ENCODE data around the gene TUT4.

TUT4 gene

DNA sequence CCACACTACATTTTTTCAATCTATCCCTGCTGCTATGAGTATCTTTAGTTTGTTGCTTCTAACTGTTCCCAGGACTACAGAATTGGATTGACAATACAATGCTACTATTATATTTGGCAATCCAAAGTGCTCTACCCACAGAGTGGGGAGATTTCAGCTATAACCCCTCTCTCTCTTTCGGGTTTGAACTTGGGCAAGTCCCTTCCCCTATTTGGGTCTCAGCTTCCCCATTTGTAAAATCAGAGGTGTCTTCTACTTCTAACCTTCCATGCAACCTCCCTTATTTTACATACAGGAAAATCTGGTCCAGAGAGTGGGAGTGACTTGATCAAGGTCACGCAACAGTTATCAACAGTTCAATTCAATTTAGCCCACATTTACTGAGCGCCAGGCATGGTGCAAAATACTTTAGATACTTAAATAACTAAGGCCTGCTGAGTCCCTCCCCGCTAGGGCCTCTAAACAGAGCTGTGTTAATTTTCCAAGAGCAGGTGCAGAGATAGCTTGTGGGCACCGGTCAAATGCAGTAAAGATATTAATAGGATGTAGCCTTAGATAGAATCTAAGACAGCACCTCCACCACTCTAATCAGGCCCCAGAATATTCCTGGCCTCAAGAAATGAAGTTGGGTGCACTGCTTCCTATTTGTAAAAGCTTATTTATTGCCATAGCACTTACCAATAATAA is 39.9 kb upstream of the TUT4 start:
- TF ChIP-seq, protein P1, sequence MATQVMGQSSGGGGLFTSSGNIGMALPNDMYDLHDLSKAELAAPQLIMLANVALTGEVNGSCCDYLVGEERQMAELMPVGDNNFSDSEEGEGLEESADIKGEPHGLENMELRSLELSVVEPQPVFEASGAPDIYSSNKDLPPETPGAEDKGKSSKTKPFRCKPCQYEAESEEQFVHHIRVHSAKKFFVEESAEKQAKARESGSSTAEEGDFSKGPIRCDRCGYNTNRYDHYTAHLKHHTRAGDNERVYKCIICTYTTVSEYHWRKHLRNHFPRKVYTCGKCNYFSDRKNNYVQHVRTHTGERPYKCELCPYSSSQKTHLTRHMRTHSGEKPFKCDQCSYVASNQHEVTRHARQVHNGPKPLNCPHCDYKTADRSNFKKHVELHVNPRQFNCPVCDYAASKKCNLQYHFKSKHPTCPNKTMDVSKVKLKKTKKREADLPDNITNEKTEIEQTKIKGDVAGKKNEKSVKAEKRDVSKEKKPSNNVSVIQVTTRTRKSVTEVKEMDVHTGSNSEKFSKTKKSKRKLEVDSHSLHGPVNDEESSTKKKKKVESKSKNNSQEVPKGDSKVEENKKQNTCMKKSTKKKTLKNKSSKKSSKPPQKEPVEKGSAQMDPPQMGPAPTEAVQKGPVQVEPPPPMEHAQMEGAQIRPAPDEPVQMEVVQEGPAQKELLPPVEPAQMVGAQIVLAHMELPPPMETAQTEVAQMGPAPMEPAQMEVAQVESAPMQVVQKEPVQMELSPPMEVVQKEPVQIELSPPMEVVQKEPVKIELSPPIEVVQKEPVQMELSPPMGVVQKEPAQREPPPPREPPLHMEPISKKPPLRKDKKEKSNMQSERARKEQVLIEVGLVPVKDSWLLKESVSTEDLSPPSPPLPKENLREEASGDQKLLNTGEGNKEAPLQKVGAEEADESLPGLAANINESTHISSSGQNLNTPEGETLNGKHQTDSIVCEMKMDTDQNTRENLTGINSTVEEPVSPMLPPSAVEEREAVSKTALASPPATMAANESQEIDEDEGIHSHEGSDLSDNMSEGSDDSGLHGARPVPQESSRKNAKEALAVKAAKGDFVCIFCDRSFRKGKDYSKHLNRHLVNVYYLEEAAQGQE (IDR thresholded peaks at IDR 0.05; ENCODE audit: insufficient read depth in 1 of 2, low read depth in 2 of 2, low read length in 2 of 2): no peak
- TF ChIP-seq FOXP2 (optimal IDR thresholded peaks at IDR 0.05; ENCODE audit: borderline replicate concordance, extremely low read depth, extremely low read length, insufficient read depth) (no peak), POLR2AphosphoS5 (IDR thresholded peaks at IDR 0.05; ENCODE audit: low read depth, low read length) (no peak), TAF1 (IDR thresholded peaks at IDR 0.05; ENCODE audit: borderline replicate concordance, insufficient read depth, low read length) (no peak), SIN3A (IDR thresholded peaks at IDR 0.05; ENCODE audit: borderline replicate concordance, insufficient read depth, low read length) (no peak)

DNA sequence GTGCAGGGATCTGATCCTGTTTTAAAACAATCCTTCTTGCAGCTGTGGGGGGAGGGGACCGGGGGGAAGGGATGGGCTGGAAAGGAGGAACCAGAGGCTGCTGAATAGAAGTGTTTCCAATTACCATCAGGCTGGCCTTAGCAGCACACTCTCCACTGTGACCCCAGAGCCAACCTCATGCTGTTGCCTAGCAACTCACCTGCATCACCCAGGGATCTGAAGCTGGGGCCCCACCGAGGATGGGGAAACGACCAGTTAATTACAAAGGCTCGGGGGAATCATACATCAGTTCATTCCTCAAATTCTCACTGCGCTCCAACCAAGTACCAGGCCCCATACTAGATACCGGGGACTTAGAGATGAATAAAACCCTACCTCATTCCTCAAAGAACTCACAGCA is 37.4 kb upstream of the TUT4 start:
- TF ChIP-seq POLR2AphosphoS5 (IDR thresholded peaks at IDR 0.05; ENCODE audit: low read depth, low read length): no peak
- TF ChIP-seq, protein P1 (IDR thresholded peaks at IDR 0.05; ENCODE audit: insufficient read depth in 1 of 2, low read depth in 2 of 2, low read length in 2 of 2): no peak
- no peak for TF ChIP-seq TAF1 (IDR thresholded peaks at IDR 0.05; ENCODE audit: borderline replicate concordance, insufficient read depth, low read length)
- TF ChIP-seq FOXP2 (optimal IDR thresholded peaks at IDR 0.05; ENCODE audit: borderline replicate concordance, extremely low read depth, extremely low read length, insufficient read depth): no peak
- no peak for TF ChIP-seq SIN3A (IDR thresholded peaks at IDR 0.05; ENCODE audit: borderline replicate concordance, insufficient read depth, low read length)

DNA sequence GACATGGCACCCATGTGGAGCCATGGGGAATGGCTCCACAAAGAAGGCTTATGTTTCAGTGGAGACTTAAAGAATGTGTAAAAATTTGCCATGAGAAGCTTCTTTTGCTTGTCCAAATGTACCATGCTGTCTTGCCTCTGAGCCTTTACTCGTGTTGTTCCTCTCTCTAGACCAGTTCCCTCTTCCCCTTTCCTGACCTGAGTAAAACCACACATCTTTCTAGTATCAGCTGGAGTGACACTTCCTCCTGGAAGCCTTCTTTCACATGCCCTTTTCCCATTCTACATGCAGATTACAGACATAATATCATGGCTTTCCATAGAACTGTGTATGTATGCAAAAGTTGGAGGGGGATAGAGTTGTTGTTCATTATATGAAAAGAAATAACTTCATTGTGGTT is 35.6 kb upstream of the TUT4 start:
- no peak for TF ChIP-seq FOXP2 (optimal IDR thresholded peaks at IDR 0.05; ENCODE audit: borderline replicate concordance, extremely low read depth, extremely low read length, insufficient read depth)

DNA sequence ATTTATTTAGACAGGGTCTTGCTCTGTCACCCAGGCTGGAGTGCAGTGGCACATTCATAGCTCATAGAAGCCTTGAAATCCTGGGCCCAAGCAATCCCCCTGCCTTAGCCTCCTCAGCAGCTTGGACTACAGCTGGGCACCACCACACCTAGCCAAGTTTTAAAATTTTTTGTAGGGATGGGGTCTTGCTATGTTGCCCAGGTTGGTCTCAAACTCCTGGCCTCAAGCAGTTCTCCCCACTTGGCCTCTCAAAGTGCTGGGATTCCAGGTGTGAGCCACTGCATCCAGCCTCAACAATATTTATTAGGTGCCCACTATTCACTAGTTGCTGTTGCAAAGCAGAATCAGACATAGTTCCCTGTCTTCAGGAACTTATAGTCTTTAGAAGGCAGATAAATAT is 35.1 kb upstream of the TUT4 start:
- TF ChIP-seq FOXP2 (optimal IDR thresholded peaks at IDR 0.05; ENCODE audit: borderline replicate concordance, extremely low read depth, extremely low read length, insufficient read depth) (no peak), SIN3A (IDR thresholded peaks at IDR 0.05; ENCODE audit: borderline replicate concordance, insufficient read depth, low read length) (no peak), POLR2AphosphoS5 (IDR thresholded peaks at IDR 0.05; ENCODE audit: low read depth, low read length) (no peak), TAF1 (IDR thresholded peaks at IDR 0.05; ENCODE audit: borderline replicate concordance, insufficient read depth, low read length) (no peak)
- TF ChIP-seq, protein P1 (IDR thresholded peaks at IDR 0.05; ENCODE audit: insufficient read depth in 1 of 2, low read depth in 2 of 2, low read length in 2 of 2): no peak

DNA sequence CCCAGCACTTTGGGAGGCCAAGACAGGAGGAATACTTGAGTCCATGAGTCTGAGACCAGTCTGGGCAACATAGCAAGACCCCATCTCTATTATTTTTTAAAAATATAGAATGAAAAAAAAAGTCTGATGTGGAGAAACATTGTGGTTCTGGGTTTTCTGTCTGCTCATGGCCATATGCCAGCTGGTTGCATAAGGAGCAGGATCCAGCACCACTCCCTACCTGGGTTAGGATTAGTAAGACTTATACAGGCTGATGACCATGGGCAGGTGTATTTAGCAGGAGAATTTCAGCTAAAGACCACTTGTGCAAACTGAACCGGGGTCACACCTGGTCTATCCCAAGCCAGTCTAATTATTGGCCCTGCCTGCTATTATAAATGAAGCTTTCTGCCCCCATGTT is 32.6 kb upstream of the TUT4 start:
- TF ChIP-seq SIN3A (IDR thresholded peaks at IDR 0.05; ENCODE audit: borderline replicate concordance, insufficient read depth, low read length) (no peak), FOXP2 (optimal IDR thresholded peaks at IDR 0.05; ENCODE audit: borderline replicate concordance, extremely low read depth, extremely low read length, insufficient read depth) (no peak), TAF1 (IDR thresholded peaks at IDR 0.05; ENCODE audit: borderline replicate concordance, insufficient read depth, low read length) (no peak)
- TF ChIP-seq, protein P1 (IDR thresholded peaks at IDR 0.05; ENCODE audit: insufficient read depth in 1 of 2, low read depth in 2 of 2, low read length in 2 of 2): no peak

Measured in PFSK-1 (cell line).